SHP77 (cell line): ENCODE results near the gene LACTBL1.

Source experiments
- DNase-seq, 2 experiments: peaks; one replicate each; lab custom pipeline; 2025; lab: John Stamatoyannopoulos, UW

LACTBL1 gene

GRCh38 chr1:22944346-22945055, 28.2 kb downstream of the LACTBL1 start:
- no peak for DNase-seq

DNA sequence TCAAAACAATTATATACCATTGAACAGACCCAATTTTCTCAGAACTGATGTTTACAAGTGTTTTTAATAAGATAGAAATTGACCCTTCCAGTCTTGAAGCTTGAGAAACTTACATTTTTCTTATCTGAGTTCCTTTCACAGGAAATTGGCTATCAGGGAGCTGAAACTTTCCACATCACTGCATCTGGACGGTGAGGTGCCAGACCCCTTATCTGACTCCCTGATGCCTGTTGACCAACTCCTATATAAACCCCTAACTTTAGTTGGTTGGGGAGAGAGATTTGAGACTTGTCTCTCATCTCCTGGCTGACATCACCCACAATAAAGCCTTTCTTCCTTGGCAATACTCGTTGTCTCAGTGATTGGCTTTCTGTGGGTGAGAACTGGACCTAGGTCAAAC, 31.4 kb downstream of the LACTBL1 start:
- no peak for DNase-seq

- DNase-seq = no peak
Measured at GRCh38 chr1:22936681-22937080, 36.0 kb downstream of the LACTBL1 start.

GRCh38 chr1:22935433-22935832, 37.2 kb downstream of the LACTBL1 start:
- DNase-seq = no peak

GRCh38 chr1:22932803-22933470, 39.7 kb downstream of the LACTBL1 start:
- DNase-seq = no peak

DNA sequence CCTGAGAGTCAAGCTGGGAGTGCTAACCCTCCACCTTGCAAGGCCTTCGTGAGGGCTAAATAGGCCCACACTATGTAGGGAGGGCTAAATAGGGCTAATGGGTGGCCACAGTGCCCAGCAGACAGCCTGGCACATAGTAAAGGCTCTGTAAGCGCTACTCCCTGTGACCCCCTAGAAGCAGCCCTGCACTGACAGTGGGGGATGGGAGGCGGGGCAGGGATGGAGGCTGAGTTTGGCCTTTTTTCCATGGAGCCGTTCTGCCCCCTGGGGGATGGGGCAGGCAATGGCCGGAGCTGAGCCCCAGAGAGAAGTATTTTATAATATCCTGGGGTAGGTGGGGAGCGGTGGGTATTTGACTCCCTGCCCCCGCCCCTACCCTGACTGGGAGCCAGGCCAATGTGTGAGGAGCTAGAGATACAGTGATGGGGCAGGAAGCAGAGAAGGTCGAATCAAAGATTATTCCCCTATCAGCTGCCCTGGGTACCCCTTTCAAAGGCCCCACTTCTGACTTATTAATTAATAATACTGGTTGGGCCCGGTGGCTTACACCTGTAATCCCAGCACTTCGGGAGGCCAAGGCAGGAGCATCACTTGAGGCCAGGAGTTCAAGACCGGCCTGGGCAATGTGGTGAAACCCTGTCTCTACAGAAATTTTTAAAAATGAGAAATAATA, 42.3 kb downstream of the LACTBL1 start:
- peak; percentile 30 to 55 for DNase-seq

GRCh38 chr1:22925111-22925510, 47.6 kb downstream of the LACTBL1 start:
- no peak for DNase-seq

DNA sequence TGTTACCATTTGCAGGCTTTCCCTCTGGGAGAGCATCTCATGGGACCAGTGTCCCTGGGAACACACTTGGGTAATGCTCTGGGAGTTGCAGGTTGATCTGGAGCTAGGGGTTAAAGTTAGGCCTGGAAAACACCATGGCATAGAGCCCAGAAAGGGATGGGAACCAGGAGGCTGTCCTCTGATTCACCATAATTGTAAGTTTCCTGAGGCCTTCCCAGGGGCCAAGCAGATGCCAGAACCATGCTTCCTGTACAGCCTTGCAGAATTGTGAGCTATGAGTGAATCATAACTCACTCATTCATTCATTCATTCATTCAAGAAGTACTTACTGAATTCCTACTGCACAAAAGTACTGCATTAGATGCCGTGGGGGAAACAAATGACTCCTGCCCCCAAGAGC, 50.0 kb downstream of the LACTBL1 start:
- DNase-seq = no peak

DNA sequence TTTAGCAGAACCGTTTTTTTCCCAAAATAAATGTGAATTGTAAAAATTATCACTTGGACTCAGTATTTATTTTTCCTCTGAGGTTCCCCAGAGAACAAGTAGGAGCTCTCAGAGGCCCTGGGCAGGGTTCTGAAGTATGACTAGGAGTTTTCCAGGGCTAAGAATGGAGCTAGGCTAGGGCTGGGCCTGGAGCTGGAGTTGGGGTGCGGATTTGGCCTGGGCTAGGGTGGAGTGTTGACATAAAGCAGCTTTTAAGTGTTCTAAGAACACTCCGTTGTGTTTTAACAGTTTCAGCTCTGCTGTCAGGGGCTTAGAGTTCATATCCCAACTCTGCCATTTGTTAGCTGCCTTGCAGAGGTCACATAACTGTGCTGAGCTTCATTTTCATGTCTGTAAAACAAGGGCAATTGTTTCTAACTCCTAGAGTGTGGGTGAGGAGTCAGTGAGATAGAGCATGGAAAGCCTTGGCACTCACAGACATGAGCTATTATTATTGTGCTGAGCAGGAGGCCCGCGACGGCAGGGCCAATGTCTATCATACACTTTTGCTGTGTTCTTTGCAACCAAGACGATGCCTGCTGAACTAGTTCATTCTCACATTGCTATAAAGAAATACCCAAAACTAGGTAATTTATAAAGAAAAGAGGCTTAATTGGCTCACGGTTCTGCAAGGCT, 51.1 kb downstream of the LACTBL1 start:
- DNase-seq = no peak

DNA sequence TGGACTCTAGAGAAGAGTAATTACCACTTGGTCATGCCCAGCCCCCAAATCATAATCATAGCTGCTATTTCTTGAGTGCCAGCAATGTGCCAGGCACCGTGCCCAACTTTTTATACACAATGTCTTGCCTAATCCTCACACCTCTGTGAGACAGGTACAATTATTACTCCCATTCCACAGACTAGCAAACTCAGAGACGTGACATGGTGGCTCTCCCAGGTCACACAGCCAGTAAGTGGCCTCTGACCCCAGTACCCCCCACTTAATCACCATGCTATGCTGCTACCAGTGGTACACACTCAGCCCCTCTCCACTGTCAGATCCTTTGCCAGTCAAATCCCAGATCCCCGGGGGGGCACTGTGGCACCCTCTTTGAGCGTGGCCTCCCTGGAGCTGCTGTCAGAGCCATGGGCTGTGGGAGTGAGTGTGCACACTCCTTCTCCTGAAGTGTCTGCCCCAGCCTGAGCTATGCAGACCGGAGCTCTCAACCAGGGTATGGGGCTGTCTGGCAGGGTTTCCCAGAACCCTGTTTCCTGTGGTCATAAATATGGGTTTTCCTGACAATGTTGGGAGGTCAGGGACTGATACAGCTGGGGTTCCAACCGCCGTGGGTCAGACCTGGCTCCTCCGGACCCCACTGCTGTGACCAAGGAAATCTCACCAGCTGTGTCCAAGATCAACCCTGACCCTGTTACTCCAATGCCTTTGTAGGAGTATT, 51.8 kb downstream of the LACTBL1 start:
- no peak for DNase-seq

GRCh38 chr1:22920026-22920733, 52.5 kb downstream of the LACTBL1 start:
- DNase-seq = no peak

DNA sequence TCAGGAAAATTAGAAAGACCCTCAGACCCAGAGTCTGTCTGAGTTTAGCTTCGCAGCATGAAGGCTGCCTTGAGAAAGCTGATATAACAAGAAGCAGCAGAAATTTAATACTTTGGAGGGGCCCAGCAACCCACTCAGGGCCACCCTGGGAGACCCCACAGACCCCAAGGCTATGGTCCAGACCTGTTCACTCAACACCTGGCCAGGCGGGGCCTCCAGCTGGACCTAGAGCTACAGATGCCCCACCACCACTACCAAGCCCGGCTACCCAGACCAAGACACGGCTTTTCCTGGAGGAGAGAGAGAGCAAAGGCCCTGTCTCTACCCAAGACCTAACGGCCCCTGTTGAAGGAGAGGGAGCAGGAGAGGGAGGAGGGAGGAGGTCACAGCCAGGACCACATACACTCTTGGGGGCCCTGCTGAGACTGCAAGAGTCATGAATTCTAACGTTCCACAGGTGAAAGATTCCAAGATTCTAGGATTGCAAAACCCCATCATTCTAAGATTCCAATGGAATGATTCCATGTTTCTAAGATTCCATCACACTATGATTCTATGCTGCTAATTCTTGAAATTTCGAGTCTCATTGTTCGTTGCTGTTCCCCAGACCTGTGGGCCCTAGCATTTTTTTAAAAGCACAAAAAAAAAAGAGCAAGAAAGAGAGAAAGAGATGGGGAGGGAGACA, 53.2 kb downstream of the LACTBL1 start:
- DNase-seq = no peak

DNA sequence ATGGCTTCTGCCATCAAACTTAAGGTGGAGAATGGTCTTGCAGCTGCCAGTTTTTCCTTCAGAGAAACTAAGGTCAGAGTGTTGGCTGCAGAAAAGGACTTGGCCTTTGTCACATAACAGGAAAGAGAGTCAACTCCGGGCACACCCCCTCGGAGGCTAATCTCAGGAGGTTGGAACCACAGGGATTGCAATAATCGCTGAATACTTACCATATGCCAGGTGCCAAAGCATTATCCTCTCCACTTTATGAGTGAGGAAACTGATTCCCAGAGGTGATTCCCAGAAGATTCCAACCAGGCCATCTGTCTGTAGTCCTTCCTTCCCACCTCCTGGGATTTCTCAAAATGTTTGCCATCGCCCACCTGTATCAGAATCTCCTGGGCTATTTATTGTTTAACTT, 54.0 kb downstream of the LACTBL1 start:
- no peak for DNase-seq

GRCh38 chr1:22917989-22918388, 54.7 kb downstream of the LACTBL1 start:
- DNase-seq = no peak

- DNase-seq = peak in 1 of 2 experiments; percentile 36
Measured at GRCh38 chr1:22916471-22916820, 56.2 kb downstream of the LACTBL1 start.

- DNase-seq = no peak
Measured at GRCh38 chr1:22915816-22916470, 56.7 kb downstream of the LACTBL1 start.

DNA sequence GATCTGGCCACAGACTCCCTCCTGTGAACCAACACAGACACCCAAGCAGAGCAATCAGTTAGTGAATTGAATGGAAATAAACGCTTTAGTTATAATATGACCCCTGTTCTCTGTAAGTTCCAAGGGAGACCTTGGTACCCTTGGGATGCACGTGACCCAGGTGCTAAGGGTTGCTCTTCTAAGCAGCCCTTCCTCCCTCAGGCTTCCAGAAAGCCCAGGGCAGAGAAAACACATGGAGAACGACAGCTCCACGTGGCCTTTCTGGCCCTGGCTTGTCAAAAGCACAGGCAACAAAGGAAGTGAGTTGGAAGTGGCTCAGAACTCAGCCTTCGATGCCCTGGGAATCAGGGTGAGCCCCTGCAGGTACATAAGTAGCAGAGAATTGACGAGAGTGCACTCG, 57.4 kb downstream of the LACTBL1 start:
- DNase-seq = no peak

DNA sequence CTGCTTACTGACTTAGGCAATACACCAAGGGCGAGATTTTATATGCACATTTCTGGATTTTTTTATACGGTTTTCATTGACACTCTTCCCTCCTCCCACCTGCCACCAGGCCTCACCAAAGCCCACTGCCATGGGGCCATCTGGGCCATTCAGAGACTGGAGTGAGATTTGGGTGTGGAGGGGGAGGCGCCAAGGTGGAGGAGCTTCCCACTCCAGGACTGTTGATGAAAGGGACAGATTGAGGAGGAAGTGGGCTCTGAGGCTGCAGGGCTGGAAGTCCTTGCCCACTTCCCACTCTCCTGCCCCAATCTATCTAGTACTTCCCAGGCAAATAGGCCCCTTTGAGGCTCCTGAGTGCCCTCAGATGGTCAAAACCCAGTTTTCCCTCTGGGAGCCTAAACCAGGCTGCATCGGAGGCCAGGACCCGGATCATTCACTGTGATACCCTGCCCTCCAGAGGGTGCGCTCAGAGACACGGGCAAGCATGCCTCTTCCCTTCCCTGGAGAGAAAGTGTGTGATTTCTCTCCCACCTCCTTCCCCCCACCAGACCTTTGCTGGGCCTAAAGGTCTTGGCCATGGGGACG, 57.9 kb downstream of the LACTBL1 start:
- DNase-seq = no peak

DNA sequence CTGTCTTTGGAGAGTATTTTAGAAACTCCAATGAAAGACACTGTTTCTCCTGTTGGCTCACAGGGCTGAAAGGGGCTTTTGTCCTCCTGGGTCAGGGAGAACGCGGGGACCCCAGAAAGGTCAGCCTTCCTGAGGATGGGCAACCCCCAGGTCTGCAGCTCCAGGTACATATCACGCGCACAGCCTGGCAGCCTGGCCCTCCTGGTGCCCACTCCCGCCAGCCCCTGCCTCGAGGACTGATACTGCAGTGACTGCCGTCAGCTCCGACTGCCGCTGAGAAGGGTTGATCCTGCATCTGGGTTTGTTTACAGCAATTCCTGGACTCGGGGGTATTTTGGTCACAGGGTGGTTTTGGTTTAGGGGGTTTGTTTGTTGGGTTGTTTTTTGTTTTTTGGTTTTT, 58.5 kb downstream of the LACTBL1 start:
- DNase-seq = no peak
